ENCODE measurements around the gene AGMAT. TPM values are rescaled to one million over a fixed set of nuclear protein-coding genes. Genes with fewer than 3 reads are reported as not detected.

AGMAT gene
- total and polyA plus RNA-seq, 2 of the 13 experiments (the other 11 are each of a cell fraction or from before 2014, with no cell fraction given), result 59.1 to 174 TPM

- TF ChIP-seq POGK (CRISPR knock-in tag; conservative IDR thresholded peaks at IDR 0.05) (peak; percentile 83), ZSCAN29 (CRISPR knock-in tag; conservative IDR thresholded peaks at IDR 0.05) (no peak), SMC3 (IDR thresholded peaks at IDR 0.05; ENCODE audit: low read length) (no peak), E2F5 (CRISPR knock-in tag; conservative IDR thresholded peaks at IDR 0.05) (no peak; the same call in 1 of the 2 replicates), ZBTB26 (CRISPR knock-in tag; IDR thresholded peaks at IDR 0.05; ENCODE audit: borderline replicate concordance) (no peak; the same call in 1 of the 2 replicates), GMEB2 (CRISPR knock-in tag; IDR thresholded peaks at IDR 0.05; ENCODE audit: low read depth) (peak; percentile 93), ZNF552 (CRISPR knock-in tag; IDR thresholded peaks at IDR 0.05; ENCODE audit: borderline replicate concordance) (0 out of 2 replicates have a peak, but pooled peaks have one; percentile 62), NR0B2 (CRISPR knock-in tag; IDR thresholded peaks at IDR 0.05) (no peak), TBL1XR1 (IDR thresholded peaks at IDR 0.05; ENCODE audit: borderline replicate concordance, low read length, partially characterized antibody) (peak; percentile 80), ZSCAN22 (CRISPR knock-in tag; IDR thresholded peaks at IDR 0.05) (no peak), ZNF746 (CRISPR knock-in tag; IDR thresholded peaks at IDR 0.05) (peak; percentile 69; the same call in 1 of the 2 replicates), ZNF574 (CRISPR knock-in tag; IDR thresholded peaks at IDR 0.05) (peak; percentile 99), GTF2F1 (IDR thresholded peaks at IDR 0.05; ENCODE audit: low read length) (peak; percentile 90), GABPB1 (CRISPR knock-in tag; IDR thresholded peaks at IDR 0.05) (peak; percentile 87), ZC3H13 (CRISPR knock-in tag; IDR thresholded peaks at IDR 0.05) (no peak), MYNN (CRISPR knock-in tag; IDR thresholded peaks at IDR 0.05; ENCODE audit: low read depth) (no peak; the same call in 1 of the 2 replicates), NFYC (CRISPR knock-in tag; IDR thresholded peaks at IDR 0.05) (peak; percentile 34; the same call in 1 of the 2 replicates), KLF6 (CRISPR knock-in tag; IDR thresholded peaks at IDR 0.05) (no peak), KMT2B (CRISPR knock-in tag; IDR thresholded peaks at IDR 0.05) (peak; percentile 78; the same call in 1 of the 2 replicates), ZNF749 (CRISPR knock-in tag; IDR thresholded peaks at IDR 0.05; ENCODE audit: borderline replicate concordance) (0 out of 2 replicates have a peak, but pooled peaks have one; percentile 12)
These were observed 58.1 kb downstream of the AGMAT start, which contains the start of gene DNAJC16 (continued) for GRCh38 chr1:15526490-15527339.
